K562 (cell line): ENCODE results near the gene HSDL1. TPM values are rescaled to one million over a fixed set of nuclear protein-coding genes. Genes with fewer than 3 reads are reported as not detected.
A peak's percentile ranks its signal among the peaks of the same experiment; 100 is the strongest.

Source experiments
- ATAC-seq: fragments of 200-7000 bp; cut with Tn5 transposase; 3 replicates; pipeline ENCODE4 v1.9.1; 2020; ENCODE audit warnings: moderate library complexity
- BruUV-seq: library from RNA; stranded (reverse); fragments of 400-500 nt; replicated peaks from 2 replicates; lab custom pipeline; 2021; lab: Mats Ljungman, UMichigan
- CTCF ChIA-PET: fragments of 300-600 bp; formaldehyde crosslinking; extraction: SDS; loops from one replicate; lab custom pipeline; 2021; ENCODE audit warnings: low intra/inter-chr PET ratio; lab: Yijun Ruan, JAX
- POLR2A ChIA-PET: fragments of 300-600, 350-650 bp; sonication (Branson Sonifier 250); formaldehyde crosslinking; extraction: SDS; loops from one replicate; lab custom pipeline; 2021; ENCODE audit warnings: antibody characterized with exemption, inconsistent platforms; lab: Yijun Ruan, JAX
- DNase-seq, 4 experiments: peaks; one replicate each; pipeline versions ENCODE4 v3.0.0 to v3.0.0-alpha.2; 2011 to 2018; ENCODE audit warnings: low spot score in 3 of 4, mixed read lengths in 3 of 4; ENCODE audit errors: extremely low read depth in 1 of 4
- FAIRE-seq: peaks from 2 replicates; lab custom pipeline; 2011; peaks lifted over from hg19 to GRCh38; lab: Jason Lieb, UNC
- H2AFZ ChIP-seq: 2 replicates; pipeline ENCODE4 v1.6.0; 2011; ENCODE audit warnings: low read depth, low read length, control low read depth, inconsistent platforms
- H3K27ac ChIP-seq: fragments of 200-600 bp; 3 replicates; pipeline ENCODE4 v1.8.0; 2011; ENCODE audit warnings: low read depth, mild to moderate bottlenecking, control low read depth, inconsistent platforms, low read length, moderate library complexity, mixed read lengths; ENCODE audit errors: extremely low read depth
- H3K27me3 ChIP-seq, 2 experiments: fragments of 300-600 bp in 1 of 2; 2 replicates in 1 of 2; 3 replicates in 1 of 2; pipeline versions ENCODE4 v1.6.0 to v1.8.0; 2011; ENCODE audit warnings: inconsistent platforms in 2 of 2, low read length in 2 of 2, mild to moderate bottlenecking in 1 of 2, mixed read lengths in 1 of 2, moderate library complexity in 1 of 2; ENCODE audit not compliant: control insufficient read depth in 2 of 2, insufficient read depth in 2 of 2
- H3K36me3 ChIP-seq: fragments of 300-600 bp; 3 replicates; pipeline ENCODE4 v1.8.0; 2011; ENCODE audit warnings: mild to moderate bottlenecking, low read length, inconsistent platforms; ENCODE audit not compliant: control insufficient read depth, insufficient read depth
- H3K4me1 ChIP-seq, 2 experiments: fragments of 200-600 bp in 1 of 2; replicated peaks in 1 of 2; 2 replicates in 1 of 2; 3 replicates in 1 of 2; pipeline versions ENCODE4 v1.5.1 to v1.8.0; 2011; ENCODE audit warnings: inconsistent platforms in 2 of 2, low read length in 2 of 2, mild to moderate bottlenecking in 1 of 2, mixed read lengths in 1 of 2, moderate library complexity in 1 of 2; ENCODE audit not compliant: control insufficient read depth in 2 of 2, insufficient read depth in 2 of 2
- H3K4me2 ChIP-seq: 2 replicates; pipeline ENCODE4 v1.6.1; 2011; ENCODE audit warnings: low read length, control low read depth, inconsistent platforms, mixed read lengths; ENCODE audit not compliant: insufficient read depth
- H3K4me3 ChIP-seq: fragments of 200-600 bp; sonication (generic), shearing (Covaris generic); 2 replicates; pipeline ENCODE4 v1.5.1; 2016; ENCODE audit warnings: control low read depth, inconsistent platforms
- H3K79me2 ChIP-seq: fragments of 200-600 bp; 3 replicates; pipeline ENCODE4 v1.8.0; 2011; ENCODE audit warnings: low read length, inconsistent platforms; ENCODE audit not compliant: control insufficient read depth, insufficient read depth
- H3K9ac ChIP-seq, 2 experiments: 2 replicates each; pipeline versions ENCODE4 v1.6.0 to v1.6.1; 2011; ENCODE audit warnings: low read depth in 2 of 2, low read length in 2 of 2, control low read depth in 1 of 2, inconsistent platforms in 1 of 2, mild to moderate bottlenecking in 1 of 2, mixed read lengths in 1 of 2; ENCODE audit not compliant: insufficient read depth in 1 of 2
- H3K9me1 ChIP-seq: one replicate; pipeline ENCODE4 v1.6.0; 2011; ENCODE audit warnings: inconsistent platforms, mild to moderate bottlenecking, low read length, moderate library complexity; ENCODE audit not compliant: control insufficient read depth, insufficient read depth
- H3K9me3 ChIP-seq: replicated peaks from 2 replicates; pipeline ENCODE4 v1.5.1; 2011; ENCODE audit warnings: low read depth, low read length, inconsistent platforms; ENCODE audit not compliant: control insufficient read depth, insufficient read depth
- H4K20me1 ChIP-seq: replicated peaks from 2 replicates; pipeline ENCODE4 v1.6.1; 2011; ENCODE audit warnings: low read length, inconsistent platforms, mixed read lengths; ENCODE audit not compliant: control insufficient read depth, insufficient read depth
- CBX8 ChIP-seq: fragments of 200-600 bp; sonication (generic); IDR thresholded peaks from 2 replicates; pipeline ENCODE4 v1.6.1; 2012; ENCODE audit warnings: borderline replicate concordance, mixed run types, low read depth, mild to moderate bottlenecking, moderate library complexity, mixed read lengths, low read length, control low read depth, inconsistent platforms; ENCODE audit not compliant: poor library complexity, severe bottlenecking; ENCODE audit errors: extremely low read depth
- CSDE1 ChIP-seq, 2 experiments: fragments of 450-650 bp; IDR thresholded peaks; 2 replicates each; pipeline ENCODE4 v1.6.1; 2016; ENCODE audit warnings: mild to moderate bottlenecking in 1 of 2
- CUX1 ChIP-seq: fragments of 200-800 bp; sonication (Bioruptor generic); IDR thresholded peaks from 2 replicates; pipeline ENCODE4 v1.6.1; 2016; ENCODE audit warnings: missing genetic modification characterization, missing compliant biosample characterization
- GTF2E2 ChIP-seq: fragments of 200-800 bp; sonication (Bioruptor generic); IDR thresholded peaks from 2 replicates; pipeline ENCODE4 v1.6.1; 2016; ENCODE audit warnings: missing genetic modification characterization, missing compliant biosample characterization
- MTA1 ChIP-seq: fragments of 450-650 bp; IDR thresholded peaks from 2 replicates; pipeline ENCODE4 v1.6.1; 2017; ENCODE audit warnings: borderline replicate concordance
- NR2F6 ChIP-seq: fragments of 450-650 bp; formaldehyde crosslinking; IDR thresholded peaks from 2 replicates; pipeline ENCODE4 v1.4.0; 2020; ENCODE audit warnings: mild to moderate bottlenecking
- RBM17 ChIP-seq: fragments of 200-400 bp; formaldehyde crosslinking; IDR thresholded peaks from 2 replicates; pipeline ENCODE4 v1.6.1; 2017; ENCODE audit warnings: low read depth, mild to moderate bottlenecking, low read length, borderline replicate concordance
- TBL1XR1 ChIP-seq, 2 experiments: IDR thresholded peaks; 2 replicates each; pipeline ENCODE4 v1.6.1; 2012; ENCODE audit warnings: improper control_type of control experiment in 2 of 2, low read length in 2 of 2, mild to moderate bottlenecking in 1 of 2
- TSC22D4 ChIP-seq: fragments of 450-650 bp; IDR thresholded peaks from 2 replicates; pipeline ENCODE4 v1.6.1; 2016; ENCODE audit warnings: missing genetic modification characterization, missing biosample characterization, control low read depth
- ZNF589 ChIP-seq: fragments of 200-800 bp; sonication (Bioruptor generic); IDR thresholded peaks from 2 replicates; pipeline ENCODE4 v1.6.1; 2016; ENCODE audit warnings: low read depth, missing genetic modification characterization, missing compliant biosample characterization
- WGBS: fragments of 100-300 bp; shearing (Covaris generic); methylation state at CpG from one replicate; pipeline ENCODE4 v1.1.6; 2016; ENCODE audit warnings: low coverage, mixed read lengths; ENCODE audit not compliant: insufficient coverage; ENCODE audit errors: missing lambda C conversion rate; 5-methylcytosine and 5-hydroxymethylcytosine counted together
- in situ Hi-C: fragments of 300-500 bp; cut with MboI; formaldehyde crosslinking; loops from 4 replicates; pipeline ENCODE4 v1.15.0; 2018; ENCODE audit warnings: inconsistent platforms, mixed read lengths
- intact Hi-C: fragments of 100-400 bp; cut with micrococcal nuclease; formaldehyde crosslinking; loops from 2 replicates; pipeline ENCODE4 v1.14.2; 2022
- polyA plus RNA-seq, 8 experiments: library from polyadenylated mRNA; depleted of rRNA in 4 of 8; stranded (reverse) in 5 of 8; unstranded in 3 of 8; fragments of >200 nt; fragmentation: Nextera tagmentation in 2 of 8; fragmentation: Illumina TruSeq in 1 of 8; extraction: Ambion mirVana in 2 of 8; extraction: Trizol in 1 of 8; gene quantifications; 2 replicates each; pipeline versions ENCODE4 v1.2.1 to v1.2.3, GENCODE V29; 2011 to 2014; ENCODE audit warnings: inconsistent platforms in 1 of 8, missing spikeins in 1 of 8
- total RNA-seq, 7 experiments: library from RNA; depleted of rRNA in 6 of 7; stranded (reverse); fragments of >200 nt in 6 of 7; fragmentation: Illumina TruSeq in 2 of 7; extraction: Trizol in 2 of 7; gene quantifications; 2 replicates each; pipeline versions ENCODE4 v1.2.1 to v1.2.3, GENCODE V29; 2011 to 2021; ENCODE audit warnings: low replicate concordance in 1 of 7
- TF ChIP-seq, protein P1 (sequence below): fragments of 150-350 bp; IDR thresholded peaks from 2 replicates; pipeline ENCODE4 v1.6.1; 2014; ENCODE audit warnings: low read depth, mild to moderate bottlenecking, low read length, borderline replicate concordance

Gene HSDL1
- total and polyA plus RNA-seq, 9 of the 15 experiments (the other 6 are each of a cell fraction or from before 2014, with no cell fraction given), result 14.8 to 41.2 (median 27.7) TPM

DNA sequence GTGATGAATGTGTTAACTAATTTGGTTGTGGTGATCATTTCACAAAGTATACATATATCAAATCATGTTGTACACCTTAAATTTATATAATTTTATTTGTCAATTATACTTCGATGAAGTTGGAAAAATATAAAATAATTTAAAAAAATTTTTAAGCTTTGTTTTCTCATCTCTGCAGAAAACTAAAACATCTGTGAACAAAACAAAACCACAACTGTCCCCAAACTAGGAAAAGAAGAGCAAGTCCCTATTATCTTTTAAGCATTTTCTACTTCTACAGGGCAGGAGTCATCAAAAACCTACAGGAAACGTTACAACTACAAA, 6.5 kb downstream of the HSDL1 start (continued):
- 0 out of 2 replicates have a peak, but pooled peaks have one; percentile 53 for TF ChIP-seq CUX1 (CRISPR knock-in tag)
- TF ChIP-seq GTF2E2, result peak; percentile 94
- TF ChIP-seq CSDE1 (IDR thresholded peaks at IDR 0.05), result 0 out of 4 replicates have a peak, but pooled peaks of 1 of the 2 experiments have one; percentile 16
- peak; percentile 23; the same call in 1 of the 2 replicates for TF ChIP-seq ZNF589 (CRISPR knock-in tag)

DNA sequence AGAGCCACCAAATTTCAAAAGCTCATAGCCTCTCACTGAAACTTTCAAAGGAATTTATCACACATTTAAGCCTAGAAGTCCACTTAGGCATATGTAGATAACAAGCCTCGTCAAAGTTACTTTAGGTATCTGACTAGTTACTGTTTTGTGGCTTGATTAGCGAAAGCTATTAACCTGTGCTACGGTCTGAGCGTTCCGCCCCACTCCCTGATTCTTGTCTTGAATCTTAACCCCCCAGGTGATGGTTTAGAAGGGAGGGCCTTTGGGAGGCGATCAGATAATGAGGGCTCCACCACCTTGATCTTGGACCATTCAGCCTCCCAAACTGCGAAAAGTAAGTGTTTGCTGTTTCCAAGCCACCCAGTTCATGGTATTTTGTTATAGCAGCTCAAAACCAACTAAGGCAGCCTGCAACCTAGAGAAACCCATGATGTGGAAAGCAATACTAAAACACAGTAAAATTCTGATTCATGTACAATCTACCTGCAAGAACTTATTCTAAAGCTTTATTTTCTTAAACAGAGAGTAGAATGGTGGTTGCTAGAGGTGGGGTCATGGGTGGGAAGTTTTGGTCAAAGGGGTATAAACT, 7.1 kb downstream of the HSDL1 start:
- no peaks in the 10 kb centered on the region for H3K9me3 ChIP-seq
- ChIA-PET POLR2A (interaction anchor here (0.5 to 9.6 kb wide), 7 partner anchors 9 to 91 kb away, joined by 3 to 145 read pairs (median 4); partner anchors contain the start of gene MBTPS1), CTCF (no interaction called here)
- in situ Hi-C loops (no loop called here), intact Hi-C loops (loop anchor here (1.0 kb wide), 1 partner anchor 22 kb away; the partner anchor contains the start of gene MBTPS1)
- no peak overlapping the region for H3K4me3 ChIP-seq
- H4K20me1 ChIP-seq, result no peaks in the 10 kb centered on the region
- H3K79me2 ChIP-seq, result peaks cover 57% of the 10 kb centered on the region
- WGBS, result 8% methylated on average over 7 of the region's 7 CpGs
- peak overlapping the region; percentile 59 for H3K4me2 ChIP-seq
- no peak for ATAC-seq
- H3K27me3 ChIP-seq, result no peaks in the 10 kb centered on the region
- peak overlapping the region; percentile 21 to 90; a peak in 3 of 4 replicates for H3K9ac ChIP-seq
- no peak overlapping the region for H2AFZ ChIP-seq
- peaks cover 3% of the 10 kb centered on the region; the same call in 1 of the 3 replicates for H3K36me3 ChIP-seq
- peak overlapping the region; percentile 97 for H3K27ac ChIP-seq
- no peaks in the 10 kb centered on the region for H3K9me1 ChIP-seq
- no TSS peak for BruUV-seq
- DNase-seq, result peak in 1 of 4 experiments; percentile 37
- H3K4me1 ChIP-seq, result peaks cover 25 to 35% of the 10 kb centered on the region in 2 experiments
- FAIRE-seq, result peak; percentile 58
- 0 out of 4 replicates have a peak, but pooled peaks of 1 of the 2 experiments have one; percentile 28 for TF ChIP-seq TBL1XR1 (IDR thresholded peaks at IDR 0.05; ENCODE audit: low read length in 2 of 2)
- TF ChIP-seq TSC22D4 (tag), result no peak
- no peak for TF ChIP-seq CBX8
- TF ChIP-seq NR2F6 (CRISPR knock-in tag), result no peak
- no peak for TF ChIP-seq RBM17
- TF ChIP-seq, protein P1, sequence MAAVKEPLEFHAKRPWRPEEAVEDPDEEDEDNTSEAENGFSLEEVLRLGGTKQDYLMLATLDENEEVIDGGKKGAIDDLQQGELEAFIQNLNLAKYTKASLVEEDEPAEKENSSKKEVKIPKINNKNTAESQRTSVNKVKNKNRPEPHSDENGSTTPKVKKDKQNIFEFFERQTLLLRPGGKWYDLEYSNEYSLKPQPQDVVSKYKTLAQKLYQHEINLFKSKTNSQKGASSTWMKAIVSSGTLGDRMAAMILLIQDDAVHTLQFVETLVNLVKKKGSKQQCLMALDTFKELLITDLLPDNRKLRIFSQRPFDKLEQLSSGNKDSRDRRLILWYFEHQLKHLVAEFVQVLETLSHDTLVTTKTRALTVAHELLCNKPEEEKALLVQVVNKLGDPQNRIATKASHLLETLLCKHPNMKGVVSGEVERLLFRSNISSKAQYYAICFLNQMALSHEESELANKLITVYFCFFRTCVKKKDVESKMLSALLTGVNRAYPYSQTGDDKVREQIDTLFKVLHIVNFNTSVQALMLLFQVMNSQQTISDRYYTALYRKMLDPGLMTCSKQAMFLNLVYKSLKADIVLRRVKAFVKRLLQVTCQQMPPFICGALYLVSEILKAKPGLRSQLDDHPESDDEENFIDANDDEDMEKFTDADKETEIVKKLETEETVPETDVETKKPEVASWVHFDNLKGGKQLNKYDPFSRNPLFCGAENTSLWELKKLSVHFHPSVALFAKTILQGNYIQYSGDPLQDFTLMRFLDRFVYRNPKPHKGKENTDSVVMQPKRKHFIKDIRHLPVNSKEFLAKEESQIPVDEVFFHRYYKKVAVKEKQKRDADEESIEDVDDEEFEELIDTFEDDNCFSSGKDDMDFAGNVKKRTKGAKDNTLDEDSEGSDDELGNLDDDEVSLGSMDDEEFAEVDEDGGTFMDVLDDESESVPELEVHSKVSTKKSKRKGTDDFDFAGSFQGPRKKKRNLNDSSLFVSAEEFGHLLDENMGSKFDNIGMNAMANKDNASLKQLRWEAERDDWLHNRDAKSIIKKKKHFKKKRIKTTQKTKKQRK, result no peak
- no peak for TF ChIP-seq MTA1
